HepG2 (cell line): ENCODE data around the gene NPNT. TPM values are rescaled to one million over a fixed set of nuclear protein-coding genes. Genes with fewer than 3 reads are reported as not detected.

Source experiments
- ARID5B ChIP-seq: IDR thresholded peaks from 2 replicates; pipeline ENCODE4 v1.4.0; 2020; ENCODE audit warnings: mild to moderate bottlenecking, missing genetic modification reagents
- CBX2 ChIP-seq, 2 experiments: fragments of 200-600 bp in 1 of 2; sonication (generic); formaldehyde crosslinking in 1 of 2; IDR thresholded peaks; 2 replicates each; pipeline versions ENCODE4 v1.7.0 to v1.8.1; 2018 to 2022; ENCODE audit warnings: low read depth in 2 of 2, low read length in 1 of 2, mild to moderate bottlenecking in 1 of 2, missing genetic modification reagents in 1 of 2
- FOSL1 ChIP-seq: sonication (generic); formaldehyde crosslinking; IDR thresholded peaks from 2 replicates; pipeline ENCODE4 v1.9.0; 2021; ENCODE audit warnings: missing genetic modification reagents, borderline replicate concordance
- HCFC1 ChIP-seq: fragments of 150-350 bp; IDR thresholded peaks from 2 replicates; pipeline ENCODE4 v1.6.1; 2014; ENCODE audit warnings: low read depth, low read length
- KAT8 ChIP-seq: IDR thresholded peaks from 2 replicates; pipeline ENCODE4 v1.6.1; 2016; ENCODE audit warnings: missing genetic modification reagents, missing compliant biosample characterization
- MIXL1 ChIP-seq: IDR thresholded peaks from 2 replicates; pipeline ENCODE4 v1.6.1; 2016
- NBN ChIP-seq: fragments of 450-650 bp; conservative IDR thresholded peaks from 2 replicates; pipeline ENCODE4 v1.6.1; 2017
- NFE2L1 ChIP-seq: sonication (generic); formaldehyde crosslinking; IDR thresholded peaks from 2 replicates; pipeline ENCODE4 v1.4.0; 2020; ENCODE audit warnings: missing genetic modification reagents, mild to moderate bottlenecking, borderline replicate concordance
- PRMT3 ChIP-seq: sonication (generic); formaldehyde crosslinking; IDR thresholded peaks from 2 replicates; pipeline ENCODE4 v1.8.1; 2022; ENCODE audit warnings: low read depth, mild to moderate bottlenecking, moderate library complexity, missing genetic modification reagents, borderline replicate concordance
- TEAD2 ChIP-seq: sonication (generic); formaldehyde crosslinking; IDR thresholded peaks from 2 replicates; pipeline ENCODE4 v1.9.0; 2021; ENCODE audit warnings: missing genetic modification reagents
- TEF ChIP-seq: sonication (generic); formaldehyde crosslinking; IDR thresholded peaks from 2 replicates; pipeline ENCODE4 v1.5.0; 2020; ENCODE audit warnings: missing genetic modification reagents
- TOPORS ChIP-seq: sonication (generic); formaldehyde crosslinking; IDR thresholded peaks from 2 replicates; pipeline ENCODE4 v1.8.0; 2023; ENCODE audit warnings: mild to moderate bottlenecking, missing genetic modification reagents
- ZEB1 ChIP-seq: IDR thresholded peaks from 2 replicates; pipeline ENCODE4 v1.6.1; 2012; ENCODE audit warnings: mild to moderate bottlenecking, low read depth, inconsistent platforms; ENCODE audit not compliant: insufficient replicate concordance
- ZNF124 ChIP-seq: sonication (generic); formaldehyde crosslinking; IDR thresholded peaks from 2 replicates; pipeline ENCODE4 v1.4.0; 2020; ENCODE audit warnings: missing genetic modification reagents
- ZNF138 ChIP-seq: sonication (generic); formaldehyde crosslinking; IDR thresholded peaks from 2 replicates; pipeline ENCODE4 v1.5.0; 2020; ENCODE audit warnings: mild to moderate bottlenecking, low read depth, missing genetic modification reagents
- ZSCAN21 ChIP-seq: sonication (generic); formaldehyde crosslinking; IDR thresholded peaks from 2 replicates; pipeline ENCODE4 v1.8.0; 2022; ENCODE audit warnings: mild to moderate bottlenecking, missing genetic modification reagents, moderate library complexity, borderline replicate concordance
- ZSCAN25 ChIP-seq: sonication (generic); formaldehyde crosslinking; IDR thresholded peaks from 2 replicates; pipeline ENCODE4 v1.8.0; 2022; ENCODE audit warnings: mild to moderate bottlenecking, missing genetic modification reagents
- polyA plus RNA-seq, 8 experiments: library from polyadenylated mRNA; depleted of rRNA in 3 of 8; stranded (reverse) in 7 of 8; unstranded in 1 of 8; fragments of >200 nt; fragmentation: Illumina TruSeq in 4 of 8; extraction: Trizol in 4 of 8; gene quantifications; 2 replicates each; pipeline versions ENCODE4 v1.2.1 to v1.2.3, GENCODE V29; 2011 to 2016; ENCODE audit warnings: low read depth in 4 of 8, missing spikeins in 1 of 8, mixed read lengths in 1 of 8; ENCODE audit not compliant: insufficient read depth in 1 of 8
- total RNA-seq, 5 experiments: library from RNA; depleted of rRNA; stranded (reverse); fragments of >200 nt; fragmentation: Illumina TruSeq; extraction: Trizol; gene quantifications; 2 replicates each; pipeline ENCODE4 v1.2.3, GENCODE V29; 2016; ENCODE audit warnings: low read depth in 1 of 5
- TF ChIP-seq, protein P1 (sequence below): sonication (generic); formaldehyde crosslinking; IDR thresholded peaks from 2 replicates; pipeline ENCODE4 v1.5.1; 2020; ENCODE audit warnings: mild to moderate bottlenecking, missing genetic modification reagents, moderate library complexity
- TF ChIP-seq, protein P2 (sequence below): sonication (generic); formaldehyde crosslinking; conservative IDR thresholded peaks from 2 replicates; pipeline ENCODE4 v1.5.0; 2020; ENCODE audit warnings: missing genetic modification reagents

Gene NPNT
- total and polyA plus RNA-seq, 2 of the 13 experiments (the other 11 are each of a cell fraction or from before 2014, with no cell fraction given), result 1.1 to 19.1 TPM

- TF ChIP-seq, protein P1, sequence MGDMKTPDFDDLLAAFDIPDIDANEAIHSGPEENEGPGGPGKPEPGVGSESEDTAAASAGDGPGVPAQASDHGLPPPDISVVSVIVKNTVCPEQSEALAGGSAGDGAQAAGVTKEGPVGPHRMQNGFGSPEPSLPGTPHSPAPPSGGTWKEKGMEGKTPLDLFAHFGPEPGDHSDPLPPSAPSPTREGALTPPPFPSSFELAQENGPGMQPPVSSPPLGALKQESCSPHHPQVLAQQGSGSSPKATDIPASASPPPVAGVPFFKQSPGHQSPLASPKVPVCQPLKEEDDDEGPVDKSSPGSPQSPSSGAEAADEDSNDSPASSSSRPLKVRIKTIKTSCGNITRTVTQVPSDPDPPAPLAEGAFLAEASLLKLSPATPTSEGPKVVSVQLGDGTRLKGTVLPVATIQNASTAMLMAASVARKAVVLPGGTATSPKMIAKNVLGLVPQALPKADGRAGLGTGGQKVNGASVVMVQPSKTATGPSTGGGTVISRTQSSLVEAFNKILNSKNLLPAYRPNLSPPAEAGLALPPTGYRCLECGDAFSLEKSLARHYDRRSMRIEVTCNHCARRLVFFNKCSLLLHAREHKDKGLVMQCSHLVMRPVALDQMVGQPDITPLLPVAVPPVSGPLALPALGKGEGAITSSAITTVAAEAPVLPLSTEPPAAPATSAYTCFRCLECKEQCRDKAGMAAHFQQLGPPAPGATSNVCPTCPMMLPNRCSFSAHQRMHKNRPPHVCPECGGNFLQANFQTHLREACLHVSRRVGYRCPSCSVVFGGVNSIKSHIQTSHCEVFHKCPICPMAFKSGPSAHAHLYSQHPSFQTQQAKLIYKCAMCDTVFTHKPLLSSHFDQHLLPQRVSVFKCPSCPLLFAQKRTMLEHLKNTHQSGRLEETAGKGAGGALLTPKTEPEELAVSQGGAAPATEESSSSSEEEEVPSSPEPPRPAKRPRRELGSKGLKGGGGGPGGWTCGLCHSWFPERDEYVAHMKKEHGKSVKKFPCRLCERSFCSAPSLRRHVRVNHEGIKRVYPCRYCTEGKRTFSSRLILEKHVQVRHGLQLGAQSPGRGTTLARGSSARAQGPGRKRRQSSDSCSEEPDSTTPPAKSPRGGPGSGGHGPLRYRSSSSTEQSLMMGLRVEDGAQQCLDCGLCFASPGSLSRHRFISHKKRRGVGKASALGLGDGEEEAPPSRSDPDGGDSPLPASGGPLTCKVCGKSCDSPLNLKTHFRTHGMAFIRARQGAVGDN (CRISPR knock-in tag), result peak; percentile 61; the same call in 1 of the 2 replicates
- TF ChIP-seq ZEB1 (no peak), NBN (no peak), KAT8 (CRISPR knock-in tag) (no peak), CBX2 (IDR thresholded peaks at IDR 0.05; ENCODE audit: low read depth, low read length) (no peak), CBX2 (CRISPR knock-in tag; IDR thresholded peaks at IDR 0.05; ENCODE audit: low read depth) (no peak), ZNF124 (CRISPR knock-in tag) (no peak), TEF (CRISPR knock-in tag) (no peak), TEAD2 (CRISPR knock-in tag) (no peak), ZSCAN25 (CRISPR knock-in tag) (peak; percentile 76), HCFC1 (no peak), NFE2L1 (CRISPR knock-in tag) (no peak), ZNF138 (no peak), ZSCAN21 (CRISPR knock-in tag) (no peak), ARID5B (CRISPR knock-in tag) (no peak), FOSL1 (CRISPR knock-in tag) (no peak), PRMT3 (no peak), TOPORS (CRISPR knock-in tag) (no peak), MIXL1 (CRISPR knock-in tag) (no peak)
- TF ChIP-seq, protein P2, sequence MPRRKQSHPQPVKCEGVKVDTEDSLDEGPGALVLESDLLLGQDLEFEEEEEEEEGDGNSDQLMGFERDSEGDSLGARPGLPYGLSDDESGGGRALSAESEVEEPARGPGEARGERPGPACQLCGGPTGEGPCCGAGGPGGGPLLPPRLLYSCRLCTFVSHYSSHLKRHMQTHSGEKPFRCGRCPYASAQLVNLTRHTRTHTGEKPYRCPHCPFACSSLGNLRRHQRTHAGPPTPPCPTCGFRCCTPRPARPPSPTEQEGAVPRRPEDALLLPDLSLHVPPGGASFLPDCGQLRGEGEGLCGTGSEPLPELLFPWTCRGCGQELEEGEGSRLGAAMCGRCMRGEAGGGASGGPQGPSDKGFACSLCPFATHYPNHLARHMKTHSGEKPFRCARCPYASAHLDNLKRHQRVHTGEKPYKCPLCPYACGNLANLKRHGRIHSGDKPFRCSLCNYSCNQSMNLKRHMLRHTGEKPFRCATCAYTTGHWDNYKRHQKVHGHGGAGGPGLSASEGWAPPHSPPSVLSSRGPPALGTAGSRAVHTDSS, result no peak
Observed at GRCh38 chr4:105894660-105895582, at the start of gene NPNT (continued).
